NCI-H146 treated with DMSO at 0.1 percent for 48 hours (cell line): ENCODE data around the gene IL3RA.
"Not testable (repeated sequence)": the region's sequence is repeated elsewhere in the genome, so short reads cannot be mapped to it uniquely, and the experiment has no call there.

Source experiments
- DNase-seq: peaks from one replicate; lab custom pipeline; 2025; ENCODE audit not compliant: unreplicated experiment; lab: John Stamatoyannopoulos, UW

The IL3RA gene

DNA sequence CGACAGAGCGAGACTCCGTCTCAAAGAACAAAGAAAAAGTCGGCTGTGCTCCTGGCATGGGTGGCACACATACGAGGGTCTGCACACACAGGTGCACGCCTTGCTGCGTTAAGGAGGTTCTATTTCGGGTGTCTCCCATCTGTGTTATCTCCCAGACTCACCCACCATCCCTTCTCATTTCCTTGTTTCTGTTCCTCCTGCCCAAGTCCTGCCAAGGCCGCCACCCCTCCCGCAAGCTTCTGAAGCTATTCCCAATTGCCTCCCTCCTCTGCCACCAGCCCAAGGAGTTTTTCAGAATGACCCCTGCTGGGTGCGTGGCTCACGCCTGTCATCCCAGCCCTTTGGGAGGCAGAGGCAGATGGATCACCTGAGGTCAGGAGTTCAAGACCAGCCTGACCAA is 6.0 kb upstream of the IL3RA start:
- DNase-seq = no peak

DNA sequence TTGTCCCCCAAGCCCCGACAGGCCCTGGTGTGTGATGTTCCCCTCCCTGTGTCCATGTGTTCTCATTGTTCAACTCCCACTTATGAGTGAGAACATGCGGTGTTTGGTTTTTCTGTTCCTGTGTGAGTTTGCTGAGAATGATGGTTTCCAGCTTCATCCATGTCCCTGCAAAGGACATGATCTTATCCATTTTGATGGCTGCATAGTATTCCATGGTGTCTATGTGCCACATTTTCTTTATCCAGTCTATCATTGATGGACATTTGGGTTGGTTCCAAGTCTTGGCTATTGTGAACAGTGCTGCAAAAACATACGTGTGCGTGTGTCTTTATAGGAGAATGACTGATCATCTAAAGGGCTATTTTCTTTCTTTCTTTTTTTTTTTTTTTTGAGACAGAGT is 4.2 kb upstream of the IL3RA start:
- DNase-seq = not testable (repeated sequence)

DNA sequence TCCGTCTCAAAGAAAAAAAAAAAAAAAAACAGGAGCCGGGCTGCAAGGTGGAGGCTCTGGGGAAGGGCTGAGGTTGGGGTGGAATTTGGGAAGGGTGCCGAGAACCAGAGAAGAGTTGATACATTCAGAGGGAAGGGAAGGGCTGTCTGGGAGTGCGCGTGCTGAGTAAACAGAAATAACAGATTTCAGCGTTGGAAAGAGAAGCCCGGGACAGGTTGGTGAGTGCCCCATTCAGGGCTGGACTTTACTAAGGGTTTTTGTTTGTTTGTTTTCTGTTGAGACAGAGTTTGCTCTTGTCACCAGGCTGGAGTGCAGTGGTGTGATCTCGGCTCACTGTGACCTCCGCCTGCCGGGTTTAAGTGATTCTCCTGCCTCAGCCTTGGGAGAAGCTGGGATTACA is 1.7 kb upstream of the IL3RA start:
- DNase-seq = no peak

DNA sequence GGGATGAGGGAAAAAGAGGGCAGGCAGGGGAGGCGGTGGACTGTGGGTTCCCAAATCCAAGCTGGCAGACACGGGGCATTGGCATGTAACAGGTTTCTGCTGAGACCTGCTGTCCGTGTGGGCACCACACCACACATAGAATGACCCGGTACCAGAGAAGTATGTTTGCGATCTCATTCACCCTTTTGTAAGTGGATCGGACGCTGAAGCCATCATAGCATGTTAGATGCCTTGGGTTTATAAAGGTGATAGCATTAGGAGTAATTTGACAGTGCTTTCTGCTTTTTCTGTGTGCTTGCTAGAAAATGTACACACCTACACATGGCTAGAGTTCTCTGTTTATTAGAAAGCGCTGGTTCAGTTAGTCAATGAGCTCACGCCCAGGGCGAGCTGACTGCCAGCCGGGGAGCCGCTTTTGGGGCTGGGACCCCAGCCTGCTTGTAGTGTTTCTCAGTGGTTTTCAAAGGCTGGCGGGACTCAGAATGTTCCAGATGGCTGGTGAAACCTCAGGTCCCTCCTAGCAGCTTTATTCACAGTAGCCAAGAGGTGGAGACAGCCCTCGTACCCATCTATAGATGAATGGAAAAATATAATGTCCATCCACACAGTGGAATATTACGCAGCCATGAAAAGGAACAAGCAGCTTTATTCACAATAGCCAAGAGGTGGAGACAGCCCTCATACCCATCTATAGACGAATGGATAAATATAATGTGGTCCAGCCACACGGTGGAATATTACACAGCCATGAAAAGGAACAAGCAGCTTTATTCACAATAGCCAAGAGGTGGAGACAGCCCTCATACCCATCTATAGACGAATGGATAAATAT is 579 bp downstream of the IL3RA start:
- DNase-seq = no peak

DNA sequence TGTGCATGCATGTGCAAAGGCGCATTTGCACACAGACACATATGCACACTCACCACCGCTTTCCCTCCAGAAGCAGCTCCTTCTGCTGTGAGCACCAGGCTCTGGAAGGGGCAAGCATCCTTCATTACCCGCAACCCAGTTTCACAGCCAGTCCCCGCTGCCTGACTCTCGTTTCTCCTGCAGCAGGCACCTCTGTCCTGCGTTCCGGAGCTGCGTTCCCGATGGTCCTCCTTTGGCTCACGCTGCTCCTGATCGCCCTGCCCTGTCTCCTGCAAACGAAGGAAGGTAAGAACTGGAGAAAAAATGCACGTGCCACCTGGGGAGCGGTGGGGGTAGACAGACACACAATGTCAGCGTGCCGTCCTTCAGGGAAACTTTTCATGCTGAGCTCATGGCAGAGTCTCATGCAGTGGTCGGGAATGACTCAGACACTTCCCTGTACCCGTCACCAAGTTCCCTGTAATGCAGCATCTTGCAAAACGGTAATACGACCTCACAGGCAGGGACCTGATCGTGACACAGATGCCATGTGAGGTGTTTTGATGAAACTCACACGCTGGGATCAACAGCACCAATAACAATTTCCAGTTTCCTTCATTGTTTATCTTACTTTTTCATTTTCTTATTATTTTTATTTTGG is 5.1 kb downstream of the IL3RA start:
- no peak for DNase-seq

DNA sequence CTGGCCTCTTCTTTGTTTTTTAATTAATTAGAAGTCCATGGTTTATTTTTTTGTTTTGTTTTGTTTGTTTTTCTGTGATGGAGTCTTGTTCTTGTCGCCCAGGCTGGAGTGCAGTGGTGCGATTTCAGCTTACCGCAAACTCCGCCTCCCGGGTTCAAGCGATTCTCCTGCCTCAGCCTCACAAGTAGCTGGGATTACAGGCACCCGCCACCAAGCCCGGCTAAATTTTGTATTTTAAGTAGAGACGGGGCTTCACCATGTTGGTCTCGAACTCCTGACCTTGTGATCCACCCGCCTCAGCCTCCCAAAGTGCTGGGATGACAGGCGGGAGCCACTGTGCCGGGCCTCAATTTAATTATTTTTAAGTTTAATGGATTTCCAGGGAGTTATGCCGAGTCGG is 13.0 kb downstream of the IL3RA start:
- DNase-seq = not testable (repeated sequence)

DNA sequence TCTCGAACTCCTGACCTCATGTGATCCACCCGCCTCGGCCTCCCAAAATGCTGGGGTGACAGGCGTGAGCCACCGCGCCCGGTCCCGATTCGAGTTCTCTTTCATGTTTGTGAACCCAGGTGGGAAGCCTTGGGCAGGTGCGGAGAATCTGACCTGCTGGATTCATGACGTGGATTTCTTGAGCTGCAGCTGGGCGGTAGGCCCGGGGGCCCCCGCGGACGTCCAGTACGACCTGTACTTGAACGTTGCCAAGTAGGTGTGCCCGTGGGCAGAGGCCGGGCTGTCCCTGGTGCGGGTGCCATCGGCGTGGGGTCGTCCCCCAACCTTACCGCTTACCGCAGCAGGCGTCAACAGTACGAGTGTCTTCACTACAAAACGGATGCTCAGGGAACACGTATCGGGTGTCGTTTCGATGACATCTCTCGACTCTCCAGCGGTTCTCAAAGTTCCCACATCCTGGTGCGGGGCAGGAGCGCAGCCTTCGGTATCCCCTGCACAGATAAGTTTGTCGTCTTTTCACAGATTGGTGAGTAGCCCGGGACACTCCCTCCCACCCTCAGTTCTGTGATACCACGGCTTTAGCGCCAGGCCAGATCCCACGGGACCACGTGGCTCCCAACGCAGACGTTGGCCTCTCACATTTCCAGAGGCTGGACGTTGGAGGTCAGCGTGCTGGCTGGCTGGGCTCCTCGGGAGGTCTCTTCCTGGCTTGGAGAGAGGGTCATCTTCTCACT is 15.6 kb downstream of the IL3RA start:
- DNase-seq = no peak

- no peak for DNase-seq
Measured at GRCh38 chrX:1354036-1355019, 17.7 kb downstream of the IL3RA start.

DNA sequence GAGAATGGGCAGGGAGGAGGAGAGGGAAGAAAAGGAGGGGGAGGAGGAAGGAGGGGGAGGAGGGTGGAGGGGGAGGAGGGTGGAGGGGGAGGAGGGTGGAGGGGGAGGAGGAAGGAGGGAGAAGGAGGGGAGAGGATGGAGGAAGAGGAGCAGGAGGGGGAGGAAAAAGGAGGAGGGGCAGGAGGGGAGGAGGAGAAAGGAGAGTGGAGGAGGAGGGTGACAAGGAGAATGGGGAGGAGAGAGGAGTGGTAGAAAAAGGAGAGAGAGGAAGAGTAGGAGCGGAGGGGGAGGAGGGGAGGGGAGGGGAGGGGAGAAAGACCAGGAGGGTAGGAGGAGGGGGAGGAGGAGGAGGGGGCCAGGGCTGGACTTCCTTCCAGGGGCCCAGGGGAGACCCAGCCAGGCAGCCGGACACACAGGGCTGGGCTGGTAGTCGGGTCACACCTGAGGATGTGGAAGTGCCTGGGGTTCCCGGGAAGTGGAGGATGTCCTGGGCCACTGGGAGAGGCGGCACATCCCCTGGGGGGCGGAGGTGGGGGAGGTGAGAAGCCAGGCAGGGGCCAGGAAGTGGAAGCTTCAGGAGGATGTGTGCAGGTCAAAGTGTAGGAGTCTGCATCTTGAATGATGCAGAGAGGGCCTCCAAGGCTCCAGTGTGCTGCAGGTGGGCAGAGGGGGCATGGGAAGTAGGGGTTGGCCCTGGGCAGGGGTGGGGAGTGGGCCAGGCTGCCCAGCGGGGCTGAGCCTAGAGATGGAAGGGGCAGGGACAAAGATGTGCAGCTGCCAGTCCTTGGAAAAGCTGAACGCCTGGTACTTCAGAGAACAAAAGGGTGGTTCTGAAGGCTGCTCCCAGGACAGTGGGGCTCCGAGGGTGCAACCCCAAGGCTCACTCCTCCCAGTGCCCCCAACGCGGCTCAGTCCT is 18.8 kb downstream of the IL3RA start:
- DNase-seq = no peak

DNA sequence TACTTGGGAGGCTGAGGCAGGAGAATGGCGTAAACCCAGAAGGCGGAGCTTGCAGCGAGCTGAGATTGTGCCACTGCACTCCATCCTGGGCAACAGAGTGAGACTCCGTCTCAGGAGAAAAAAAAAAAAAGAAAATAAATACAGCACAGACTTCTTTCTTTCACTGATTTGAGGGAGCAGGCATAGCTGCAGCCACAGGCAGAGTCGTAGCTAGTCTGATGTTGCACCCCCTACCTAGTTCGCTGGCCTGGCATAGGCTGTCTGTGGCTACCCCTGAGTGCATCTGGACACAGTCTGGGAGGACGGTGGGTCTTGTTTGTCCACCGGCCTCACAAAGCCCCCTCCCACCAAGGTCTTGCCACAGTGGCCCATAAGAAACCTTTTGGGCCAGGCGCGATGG is 21.4 kb downstream of the IL3RA start:
- DNase-seq = no peak

DNA sequence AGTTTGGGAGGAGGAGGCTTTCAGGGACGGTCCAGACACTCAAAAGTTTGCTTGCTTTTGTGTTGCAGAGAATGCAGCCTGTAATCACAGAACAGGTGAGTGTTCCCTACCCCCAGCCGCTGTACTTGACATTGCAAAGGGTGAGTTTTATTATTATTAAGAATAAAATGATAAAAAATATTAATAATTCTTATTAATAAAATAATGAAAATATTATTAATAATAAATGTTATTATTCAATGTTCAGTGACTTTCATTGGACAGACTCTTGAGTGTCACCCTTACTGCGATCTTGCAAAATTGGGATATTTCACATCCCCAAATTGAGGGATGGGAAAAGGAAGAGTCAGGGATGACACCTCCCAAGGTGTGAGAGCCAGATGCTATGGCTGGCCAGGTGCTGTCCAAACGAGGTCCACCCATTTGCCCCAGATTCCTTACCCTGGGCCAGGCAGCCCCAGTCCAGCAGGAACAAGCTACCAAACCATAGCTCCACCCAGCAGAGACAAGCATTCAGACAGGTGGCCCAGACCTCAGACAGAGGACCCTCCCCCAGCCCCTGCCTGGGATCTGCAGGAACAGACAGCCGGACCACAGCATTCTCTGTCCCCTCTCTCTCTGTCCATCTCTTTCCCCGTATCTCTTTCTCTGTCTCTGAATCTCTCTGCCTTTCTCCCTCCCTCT is 22.4 kb downstream of the IL3RA start:
- DNase-seq = no peak

- DNase-seq = no peak
Measured at GRCh38 chrX:1359477-1359873, 22.9 kb downstream of the IL3RA start.

DNA sequence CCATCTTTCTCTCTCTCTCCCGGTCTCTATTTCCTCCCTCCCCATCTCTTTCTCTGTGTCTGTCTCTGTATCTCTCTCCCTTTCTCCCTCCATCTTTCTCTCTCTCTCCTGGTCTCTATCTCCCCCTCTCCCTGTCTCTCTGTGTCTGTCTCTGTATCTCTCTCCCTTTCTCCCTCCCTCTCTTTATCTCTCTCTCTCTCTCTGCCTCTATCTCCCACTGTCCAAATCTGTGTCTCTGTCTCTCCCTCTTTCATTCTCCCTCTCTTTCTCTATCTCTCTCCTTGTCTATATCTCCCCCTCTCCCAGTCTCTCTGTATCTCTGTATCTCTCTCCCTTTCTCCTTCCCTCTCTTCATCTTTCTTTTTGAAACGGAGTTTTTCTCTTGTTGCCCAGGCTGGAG is 23.6 kb downstream of the IL3RA start:
- no peak for DNase-seq

DNA sequence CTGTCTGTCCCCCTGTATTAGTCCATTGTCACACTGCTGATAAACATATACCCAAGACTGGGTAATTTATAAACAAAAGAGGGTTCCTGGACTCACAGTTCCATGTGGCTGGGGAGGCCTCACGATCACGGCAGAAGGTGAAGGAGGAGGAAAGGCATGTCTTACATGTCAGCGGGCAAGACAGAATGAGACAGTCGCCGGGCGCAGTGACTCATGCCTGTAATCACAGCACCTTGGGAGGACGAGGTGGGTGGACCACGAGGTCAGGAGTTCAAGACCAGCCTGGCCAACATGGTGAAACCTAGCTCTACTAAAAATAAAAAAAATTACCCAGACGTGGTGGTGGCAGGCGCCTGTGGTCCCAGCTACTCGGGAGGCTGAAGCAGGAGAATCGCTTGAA is 24.7 kb downstream of the IL3RA start:
- no peak for DNase-seq

DNA sequence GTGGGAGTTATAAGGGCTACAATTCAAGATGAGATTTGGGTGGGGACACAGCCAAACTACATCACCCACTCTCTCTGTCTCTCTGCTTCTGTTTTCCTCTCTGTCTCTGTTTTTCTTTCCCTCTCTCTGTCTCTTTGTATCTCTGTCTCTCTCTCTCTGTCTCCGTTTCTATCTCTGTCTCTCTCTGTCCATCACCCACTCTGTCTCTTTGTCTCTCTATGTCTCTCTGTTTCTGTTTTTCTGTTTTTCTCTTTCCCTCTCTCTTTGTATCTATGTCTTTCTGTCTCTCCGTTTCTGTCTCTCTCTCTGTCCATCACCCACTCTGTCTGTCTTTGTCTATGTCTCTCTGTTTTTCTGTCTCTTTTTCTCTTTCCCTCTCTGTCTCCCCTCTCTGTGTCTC is 25.3 kb downstream of the IL3RA start:
- no peak for DNase-seq

- not testable (repeated sequence) for DNase-seq
Measured at GRCh38 chrX:1366363-1366762, 29.8 kb downstream of the IL3RA start.

- DNase-seq = no peak
Measured at GRCh38 chrX:1368385-1368698, 31.8 kb downstream of the IL3RA start.

- no peak for DNase-seq
Measured at GRCh38 chrX:1378306-1378759, 41.7 kb downstream of the IL3RA start.

- DNase-seq = no peak
Measured at GRCh38 chrX:1380672-1381233, 44.2 kb downstream of the IL3RA start.
